HepG2 (cell line): Measurements from ENCODE around the gene C2CD3. TPM values are rescaled to one million over a fixed set of nuclear protein-coding genes. Genes with fewer than 3 reads are reported as not detected.

Source experiments
- ARNT ChIP-seq: fragments of 450-650 bp; IDR thresholded peaks from 2 replicates; pipeline ENCODE4 v1.6.1; 2017
- ETV6 ChIP-seq: sonication (generic); formaldehyde crosslinking; conservative IDR thresholded peaks from 2 replicates; pipeline ENCODE4 v1.4.0; 2020; ENCODE audit warnings: missing genetic modification reagents
- FOXK1 ChIP-seq: sonication (generic); formaldehyde crosslinking; IDR thresholded peaks from 2 replicates; pipeline ENCODE4 v1.4.0; 2020; ENCODE audit warnings: low read depth, missing genetic modification reagents, borderline replicate concordance
- FOXK2 ChIP-seq: fragments of 450-650 bp; IDR thresholded peaks from 2 replicates; pipeline ENCODE4 v1.6.1; 2016
- IKZF1 ChIP-seq: fragments of 450-650 bp; IDR thresholded peaks from 2 replicates; pipeline ENCODE4 v1.7.1; 2016
- KDM6A ChIP-seq: IDR thresholded peaks from 2 replicates; pipeline ENCODE4 v1.6.1; 2016; ENCODE audit warnings: low read depth
- NCOA2 ChIP-seq: sonication (generic); formaldehyde crosslinking; IDR thresholded peaks from 2 replicates; pipeline ENCODE4 v1.8.0; 2022; ENCODE audit warnings: inconsistent platforms
- NFYB ChIP-seq: sonication (generic); formaldehyde crosslinking; IDR thresholded peaks from 2 replicates; pipeline ENCODE4 v1.4.0; 2020; ENCODE audit warnings: missing genetic modification reagents
- PHF21A ChIP-seq: sonication (generic); formaldehyde crosslinking; IDR thresholded peaks from 2 replicates; pipeline ENCODE4 v1.5.0; 2020; ENCODE audit warnings: mild to moderate bottlenecking, missing genetic modification reagents
- PHF8 ChIP-seq: sonication (generic); formaldehyde crosslinking; IDR thresholded peaks from 2 replicates; pipeline ENCODE4 v1.5.0; 2020; ENCODE audit warnings: missing genetic modification reagents
- TFE3 ChIP-seq: IDR thresholded peaks from 2 replicates; pipeline ENCODE4 v1.6.1; 2016
- YY1 ChIP-seq: IDR thresholded peaks from 2 replicates; pipeline ENCODE4 v1.6.1; 2011; ENCODE audit warnings: low read length, low read depth, moderate library complexity, mild to moderate bottlenecking; ENCODE audit not compliant: insufficient read depth, insufficient replicate concordance
- ZNF101 ChIP-seq: sonication (generic); formaldehyde crosslinking; IDR thresholded peaks from 2 replicates; pipeline ENCODE4 v1.4.0; 2020; ENCODE audit warnings: mild to moderate bottlenecking, low read depth, missing genetic modification reagents, borderline replicate concordance
- ZNF274 ChIP-seq: sonication (generic); formaldehyde crosslinking; IDR thresholded peaks from 2 replicates; pipeline ENCODE4 v1.5.1; 2020; ENCODE audit warnings: mild to moderate bottlenecking, missing genetic modification reagents
- ZNF318 ChIP-seq: sonication (generic); formaldehyde crosslinking; IDR thresholded peaks from 2 replicates; pipeline ENCODE4 v1.4.0; 2020; ENCODE audit warnings: mild to moderate bottlenecking, missing genetic modification reagents
- ZNF331 ChIP-seq: sonication (generic); formaldehyde crosslinking; IDR thresholded peaks from 2 replicates; pipeline ENCODE4 v1.4.0; 2020; ENCODE audit warnings: missing genetic modification reagents
- ZNF660 ChIP-seq: sonication (generic); formaldehyde crosslinking; IDR thresholded peaks from 2 replicates; pipeline ENCODE4 v1.5.1; 2020; ENCODE audit warnings: mild to moderate bottlenecking, low read depth, missing genetic modification reagents, borderline replicate concordance
- ZNF879 ChIP-seq: sonication (generic); formaldehyde crosslinking; IDR thresholded peaks from 2 replicates; pipeline ENCODE4 v1.8.1; 2023; ENCODE audit warnings: missing genetic modification reagents
- polyA plus RNA-seq, 8 experiments: library from polyadenylated mRNA; depleted of rRNA in 3 of 8; stranded (reverse) in 7 of 8; unstranded in 1 of 8; fragments of >200 nt; fragmentation: Illumina TruSeq in 4 of 8; extraction: Trizol in 4 of 8; gene quantifications; 2 replicates each; pipeline versions ENCODE4 v1.2.1 to v1.2.3, GENCODE V29; 2011 to 2016; ENCODE audit warnings: low read depth in 4 of 8, missing spikeins in 1 of 8, mixed read lengths in 1 of 8; ENCODE audit not compliant: insufficient read depth in 1 of 8
- total RNA-seq, 5 experiments: library from RNA; depleted of rRNA; stranded (reverse); fragments of >200 nt; fragmentation: Illumina TruSeq; extraction: Trizol; gene quantifications; 2 replicates each; pipeline ENCODE4 v1.2.3, GENCODE V29; 2016; ENCODE audit warnings: low read depth in 1 of 5
- TF ChIP-seq, protein P1 (sequence below), 2 experiments: sonication (generic) in 1 of 2; formaldehyde crosslinking in 1 of 2; IDR thresholded peaks; 2 replicates each; pipeline versions ENCODE4 v1.4.0 to v1.6.1; 2018 to 2020; ENCODE audit warnings: missing genetic modification reagents in 2 of 2, borderline replicate concordance in 1 of 2, low read depth in 1 of 2, mild to moderate bottlenecking in 1 of 2, missing biosample characterization in 1 of 2

C2CD3 gene
- total and polyA plus RNA-seq, 2 of the 13 experiments (the other 11 are each of a cell fraction or from before 2014, with no cell fraction given): 5.5 to 6.4 TPM

DNA sequence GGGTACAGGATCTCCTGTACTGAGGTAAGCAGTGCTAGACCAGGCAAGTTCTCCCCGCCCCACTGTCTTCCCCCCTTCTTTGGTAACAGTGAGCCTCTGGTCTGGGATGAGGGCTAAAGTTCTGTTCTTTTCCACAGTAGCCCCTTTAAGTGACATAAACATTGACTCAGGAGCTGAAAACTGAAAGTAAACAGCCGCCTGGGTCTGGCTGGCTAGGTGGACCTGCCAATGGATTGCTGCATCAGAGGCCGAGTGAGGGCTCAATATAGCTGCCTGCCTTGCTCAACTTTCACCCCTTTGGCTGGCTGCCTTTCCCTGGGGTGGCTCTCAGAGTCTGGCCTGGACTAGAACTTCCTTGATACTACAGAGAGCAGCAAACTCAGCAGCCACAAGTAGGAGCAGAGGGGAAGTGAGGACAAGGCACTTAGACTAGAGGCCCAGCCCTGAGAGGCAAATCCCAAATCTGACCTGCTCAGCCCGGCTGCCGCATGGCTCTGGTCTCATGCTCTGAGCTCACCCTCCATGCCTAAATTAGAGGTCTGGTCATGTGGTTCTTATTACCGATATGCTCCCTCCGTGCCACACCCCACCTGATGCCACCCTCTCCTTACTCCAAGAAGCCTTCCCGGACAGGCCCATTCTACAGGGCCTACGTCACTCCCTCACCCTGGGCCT is 152.3 kb downstream of the C2CD3 start (continued):
- TF ChIP-seq ZNF318 (no peak), ZNF660 (CRISPR knock-in tag) (no peak), ZNF274 (CRISPR knock-in tag) (no peak), ZNF101 (CRISPR knock-in tag) (no peak), TFE3 (CRISPR knock-in tag) (no peak), FOXK2 (peak; percentile 92), KDM6A (CRISPR knock-in tag) (peak; percentile 63), ZNF331 (CRISPR knock-in tag) (peak; percentile 43; the same call in 1 of the 2 replicates), YY1 (peak; percentile 14), NCOA2 (CRISPR knock-in tag) (peak; percentile 39; the same call in 1 of the 2 replicates), IKZF1 (no peak), FOXK1 (CRISPR knock-in tag) (peak; percentile 94), ZNF879 (CRISPR knock-in tag) (no peak), PHF8 (CRISPR knock-in tag) (peak; percentile 57), ETV6 (CRISPR knock-in tag) (no peak), NFYB (CRISPR knock-in tag) (no peak), PHF21A (CRISPR knock-in tag) (peak; percentile 90), ARNT (no peak)
- TF ChIP-seq, protein P1, sequence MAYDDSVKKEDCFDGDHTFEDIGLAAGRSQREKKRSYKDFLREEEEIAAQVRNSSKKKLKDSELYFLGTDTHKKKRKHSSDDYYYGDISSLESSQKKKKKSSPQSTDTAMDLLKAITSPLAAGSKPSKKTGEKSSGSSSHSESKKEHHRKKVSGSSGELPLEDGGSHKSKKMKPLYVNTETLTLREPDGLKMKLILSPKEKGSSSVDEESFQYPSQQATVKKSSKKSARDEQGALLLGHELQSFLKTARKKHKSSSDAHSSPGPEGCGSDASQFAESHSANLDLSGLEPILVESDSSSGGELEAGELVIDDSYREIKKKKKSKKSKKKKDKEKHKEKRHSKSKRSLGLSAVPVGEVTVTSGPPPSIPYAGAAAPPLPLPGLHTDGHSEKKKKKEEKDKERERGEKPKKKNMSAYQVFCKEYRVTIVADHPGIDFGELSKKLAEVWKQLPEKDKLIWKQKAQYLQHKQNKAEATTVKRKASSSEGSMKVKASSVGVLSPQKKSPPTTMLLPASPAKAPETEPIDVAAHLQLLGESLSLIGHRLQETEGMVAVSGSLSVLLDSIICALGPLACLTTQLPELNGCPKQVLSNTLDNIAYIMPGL (CRISPR knock-in tag; IDR thresholded peaks at IDR 0.05; ENCODE audit: borderline replicate concordance in 1 of 2, low read depth in 1 of 2): peak in 1 of 2 experiments; percentile 22; a peak in 1 of 4 replicates
